WTC11 (cell line): Measurements from ENCODE around the gene STN1. TPM values are rescaled to one million over a fixed set of nuclear protein-coding genes. Genes with fewer than 3 reads are reported as not detected.

Source experiments
- ATAC-seq: fragments of 200-7000 bp; cut with Tn5 transposase; 2 replicates; pipeline ENCODE4 v1.10.0; 2021; ENCODE audit warnings: mild to moderate bottlenecking, moderate library complexity
- CTCF ChIA-PET: fragments of 300-600 bp; sonication (Branson Sonifier 250); formaldehyde crosslinking; loops from one replicate; lab custom pipeline; 2021; ENCODE audit warnings: antibody characterized with exemption; lab: Charles Lee
- POLR2A ChIA-PET: fragments of 350-600 bp; sonication (Branson Sonifier 250); formaldehyde crosslinking; loops from one replicate; lab custom pipeline; 2021; ENCODE audit warnings: antibody characterized with exemption; lab: Charles Lee
- DNase-seq: peaks from one replicate; pipeline ENCODE4 v3.0.0; 2021; ENCODE audit warnings: low spot score
- H3K27ac Mint-ChIP-seq: 2 replicates; pipeline ENCODE4 v1.8.0; 2021; ENCODE audit warnings: mixed read lengths
- H3K27me3 Mint-ChIP-seq: 2 replicates; pipeline ENCODE4 v1.8.0; 2021; ENCODE audit warnings: low read depth, mild to moderate bottlenecking, moderate library complexity, mixed read lengths
- H3K36me3 Mint-ChIP-seq: 2 replicates; pipeline ENCODE4 v1.8.0; 2021; ENCODE audit warnings: mixed read lengths
- H3K4me1 Mint-ChIP-seq: 2 replicates; pipeline ENCODE4 v1.8.0; 2022; ENCODE audit warnings: mixed read lengths
- H3K4me3 Mint-ChIP-seq: 2 replicates; pipeline ENCODE4 v1.8.0; 2021; ENCODE audit warnings: mild to moderate bottlenecking, moderate library complexity, mixed read lengths
- H3K9me3 Mint-ChIP-seq: 2 replicates; pipeline ENCODE4 v1.8.0; 2021; ENCODE audit warnings: mixed read lengths
- CREB1 ChIP-seq: sonication (generic); formaldehyde crosslinking; IDR thresholded peaks from 2 replicates; pipeline ENCODE4 v1.8.0; 2023; ENCODE audit warnings: mild to moderate bottlenecking, missing genetic modification reagents
- EMX1 ChIP-seq: fragments of 250-450 bp; sonication (Bioruptor Pico); IDR thresholded peaks from 2 replicates; pipeline ENCODE4 v1.8.0; 2021; ENCODE audit warnings: mild to moderate bottlenecking
- FOXK1 ChIP-seq: sonication (generic); formaldehyde crosslinking; IDR thresholded peaks from 2 replicates; pipeline ENCODE4 v1.8.0; 2022; ENCODE audit warnings: mild to moderate bottlenecking, moderate library complexity, missing genetic modification reagents
- FOXP4 ChIP-seq: sonication (generic); formaldehyde crosslinking; IDR thresholded peaks from 2 replicates; pipeline ENCODE4 v1.8.0; 2022; ENCODE audit warnings: mild to moderate bottlenecking, missing genetic modification reagents
- JAZF1 ChIP-seq: fragments of 250-450 bp; sonication (Bioruptor Pico); IDR thresholded peaks from 2 replicates; pipeline ENCODE4 v1.9.0; 2021; ENCODE audit warnings: moderate library complexity, mild to moderate bottlenecking, inconsistent platforms
- KAT7 ChIP-seq: sonication (generic); formaldehyde crosslinking; IDR thresholded peaks from 2 replicates; pipeline ENCODE4 v1.8.1; 2023; ENCODE audit warnings: missing genetic modification reagents, mild to moderate bottlenecking, borderline replicate concordance
- MLX ChIP-seq: sonication (generic); formaldehyde crosslinking; IDR thresholded peaks from 2 replicates; pipeline ENCODE4 v1.8.1; 2023; ENCODE audit warnings: mild to moderate bottlenecking, missing genetic modification reagents, moderate library complexity
- NR3C1 ChIP-seq: sonication (generic); formaldehyde crosslinking; conservative IDR thresholded peaks from 2 replicates; pipeline ENCODE4 v1.8.1; 2023; ENCODE audit warnings: low read depth, mild to moderate bottlenecking, missing genetic modification reagents
- PRDM15 ChIP-seq: sonication (generic); formaldehyde crosslinking; IDR thresholded peaks from 2 replicates; pipeline ENCODE4 v1.8.0; 2022; ENCODE audit warnings: missing genetic modification reagents
- PRRX2 ChIP-seq: fragments of 250-450 bp; sonication (Bioruptor Pico); IDR thresholded peaks from 2 replicates; pipeline ENCODE4 v1.8.0; 2021; ENCODE audit warnings: mild to moderate bottlenecking
- SOX15 ChIP-seq: fragments of 250-450 bp; sonication (Bioruptor Pico); IDR thresholded peaks from 2 replicates; pipeline ENCODE4 v1.9.0; 2021; ENCODE audit warnings: mild to moderate bottlenecking
- TEAD4 ChIP-seq: sonication (generic); formaldehyde crosslinking; IDR thresholded peaks from 2 replicates; pipeline ENCODE4 v1.8.0; 2022; ENCODE audit warnings: mild to moderate bottlenecking, missing genetic modification reagents
- USF2 ChIP-seq: sonication (generic); formaldehyde crosslinking; IDR thresholded peaks from 2 replicates; pipeline ENCODE4 v1.8.1; 2023; ENCODE audit warnings: mild to moderate bottlenecking, missing genetic modification reagents, moderate library complexity
- ZBTB21 ChIP-seq: sonication (generic); formaldehyde crosslinking; IDR thresholded peaks from 2 replicates; pipeline ENCODE4 v1.8.1; 2023; ENCODE audit warnings: mild to moderate bottlenecking, missing genetic modification reagents, borderline replicate concordance
- ZNF138 ChIP-seq: sonication (generic); formaldehyde crosslinking; conservative IDR thresholded peaks from 2 replicates; pipeline ENCODE4 v1.8.1; 2022; ENCODE audit warnings: mild to moderate bottlenecking, moderate library complexity, missing genetic modification reagents
- ZNF232 ChIP-seq: sonication (generic); formaldehyde crosslinking; IDR thresholded peaks from 2 replicates; pipeline ENCODE4 v1.8.0; 2022; ENCODE audit warnings: mild to moderate bottlenecking, missing genetic modification reagents
- ZNF263 ChIP-seq: sonication (generic); formaldehyde crosslinking; IDR thresholded peaks from 2 replicates; pipeline ENCODE4 v1.8.1; 2022; ENCODE audit warnings: low read depth, mild to moderate bottlenecking, moderate library complexity, missing genetic modification reagents
- ZNF317 ChIP-seq: sonication (generic); formaldehyde crosslinking; IDR thresholded peaks from 2 replicates; pipeline ENCODE4 v1.8.1; 2023; ENCODE audit warnings: low read depth, mild to moderate bottlenecking, moderate library complexity, missing genetic modification reagents, borderline replicate concordance
- ZNF416 ChIP-seq: fragments of 250-450 bp; sonication (Bioruptor Pico); IDR thresholded peaks from 2 replicates; pipeline ENCODE4 v1.9.0; 2021; ENCODE audit warnings: mild to moderate bottlenecking, inconsistent platforms
- ZNF512 ChIP-seq: sonication (generic); formaldehyde crosslinking; IDR thresholded peaks from 2 replicates; pipeline ENCODE4 v1.8.1; 2022; ENCODE audit warnings: missing genetic modification reagents, borderline replicate concordance
- total RNA-seq: library from RNA; stranded (reverse); gene quantifications from 3 replicates; pipeline ENCODE4 v1.2.3, GENCODE V29; 2021

Gene STN1
- total RNA-seq, 1 experiment from 2014 or later = 13.9 TPM

- TF ChIP-seq FOXP4 (CRISPR knock-in tag) (no peak), NR3C1 (CRISPR knock-in tag) (no peak), USF2 (CRISPR knock-in tag) (no peak), TEAD4 (CRISPR knock-in tag) (no peak), ZBTB21 (CRISPR knock-in tag) (no peak), CREB1 (CRISPR knock-in tag) (no peak)
Measured at GRCh38 chr10:103890688-103891087, 27.3 kb downstream of the STN1 start (continued).

- no peak for DNase-seq
- H3K27ac Mint-ChIP-seq = no peak overlapping the region
- POLR2A ChIA-PET = no interaction called here
- no peaks in the 10 kb centered on the region for H3K27me3 Mint-ChIP-seq
- no peak for TF ChIP-seq KAT7
- no peak for TF ChIP-seq SOX15 (CRISPR knock-in tag)
- no peak for TF ChIP-seq PRDM15 (CRISPR knock-in tag)
- TF ChIP-seq ZNF263 = no peak
- TF ChIP-seq ZNF232 (CRISPR knock-in tag) = no peak
- TF ChIP-seq ZNF138 = no peak
- no peak for TF ChIP-seq ZNF317 (CRISPR knock-in tag)
- TF ChIP-seq, all 79 proteins: peak for 0
- H3K4me1 Mint-ChIP-seq = no peaks in the 10 kb centered on the region
- H3K36me3 Mint-ChIP-seq = 0 out of 2 replicates have a peak, but pooled peaks cover 3% of the 10 kb centered on the region
- no peak overlapping the region for H3K4me3 Mint-ChIP-seq
- CTCF ChIA-PET = interaction anchor here (0.7 to 1.2 kb wide), 6 partner anchors 8 to 204 kb away, joined by 3 to 6 read pairs (median 3); no protein-coding TSS in a partner anchor
- ATAC-seq = peak; percentile 26; the same call in 1 of the 2 replicates
- H3K9me3 Mint-ChIP-seq = no peaks in the 10 kb centered on the region
Measured at GRCh38 chr10:103890194-103890658, 27.8 kb downstream of the STN1 start.

GRCh38 chr10:103889121-103889720, 28.8 kb downstream of the STN1 start:
- Mint-ChIP-seq H3K4me3 (no peak overlapping the region), H3K4me1 (no peaks in the 10 kb centered on the region), H3K27ac (no peak overlapping the region), H3K9me3 (no peaks in the 10 kb centered on the region), H3K27me3 (no peaks in the 10 kb centered on the region), H3K36me3 (0 out of 2 replicates have a peak, but pooled peaks cover 3% of the 10 kb centered on the region)
- ChIA-PET POLR2A (no interaction called here), CTCF (interaction anchor here (0.6 to 1.2 kb wide), 6 partner anchors 9 to 180 kb away, joined by 3 to 6 read pairs (median 3); no protein-coding TSS in a partner anchor)
- ATAC-seq (no peak), DNase-seq (no peak)
- TF ChIP-seq ZNF416 (CRISPR knock-in tag) = no peak
- TF ChIP-seq FOXK1 (CRISPR knock-in tag) = no peak
- no peak for TF ChIP-seq MLX (CRISPR knock-in tag)
- TF ChIP-seq JAZF1 (CRISPR knock-in tag) = no peak
- TF ChIP-seq FOXP4 (CRISPR knock-in tag) = no peak
- TF ChIP-seq EMX1 = no peak
- no peak for TF ChIP-seq PRRX2 (CRISPR knock-in tag)
- TF ChIP-seq ZNF512 (CRISPR knock-in tag) = no peak
